ENCODE data around the gene PMM2.

The PMM2 gene

GRCh38 chr16:8763899-8764298 lies 33.7 kb upstream of the PMM2 start:
- 41% methylated on average over 10 of the region's 10 CpGs for WGBS
- H3K27me3 ChIP-seq (ENCODE audit: insufficient read depth, low read length): no peaks in the 10 kb centered on the region
- no peak overlapping the region for H3K4me3 ChIP-seq (ENCODE audit: low read length)
- H3K4me1 ChIP-seq (ENCODE audit: insufficient read depth, low read length): peaks cover 9% of the 10 kb centered on the region
- no peaks in the 10 kb centered on the region for H3K36me3 ChIP-seq (ENCODE audit: insufficient read depth, low read length)
- H3K27ac ChIP-seq (ENCODE audit: low read depth, low read length): no peak overlapping the region
- H3K9ac ChIP-seq (ENCODE audit: low read depth, low read length): no peak overlapping the region; the same call in 1 of the 2 replicates
- H3K9me3 ChIP-seq (ENCODE audit: insufficient read depth, low read depth, low read length): no peaks in the 10 kb centered on the region

GRCh38 chr16:8764525-8765250 lies 33.0 kb upstream of the PMM2 start:
- Histone ChIP-seq H3K27me3 (ENCODE audit: insufficient read depth, low read length) (no peaks in the 10 kb centered on the region), H3K36me3 (ENCODE audit: insufficient read depth, low read length) (no peaks in the 10 kb centered on the region), H3K9ac (ENCODE audit: low read depth, low read length) (no peak overlapping the region), H3K4me3 (ENCODE audit: low read length) (no peak overlapping the region), H3K4me1 (ENCODE audit: insufficient read depth, low read length) (peaks cover 9% of the 10 kb centered on the region), H3K27ac (ENCODE audit: low read depth, low read length) (no peak overlapping the region), H3K9me3 (ENCODE audit: insufficient read depth, low read depth, low read length) (no peaks in the 10 kb centered on the region)
- 79% methylated on average over 18 of the region's 18 CpGs for WGBS

GRCh38 chr16:8767176-8767575 lies 30.5 kb upstream of the PMM2 start:
- H3K27me3 ChIP-seq (ENCODE audit: insufficient read depth, low read length): no peaks in the 10 kb centered on the region
- WGBS: 93% methylated on average over 8 of the region's 8 CpGs

GRCh38 chr16:8768283-8768682 lies 29.4 kb upstream of the PMM2 start:
- no peaks in the 10 kb centered on the region for H3K36me3 ChIP-seq (ENCODE audit: insufficient read depth, low read length)
- 95% methylated on average over 12 of the region's 12 CpGs for WGBS
- H3K4me1 ChIP-seq (ENCODE audit: insufficient read depth, low read length): peaks cover 9% of the 10 kb centered on the region
- no peak overlapping the region for H3K27ac ChIP-seq (ENCODE audit: low read depth, low read length)
- H3K9me3 ChIP-seq (ENCODE audit: insufficient read depth, low read depth, low read length): no peaks in the 10 kb centered on the region
- H3K9ac ChIP-seq (ENCODE audit: low read depth, low read length): no peak overlapping the region
- H3K4me3 ChIP-seq (ENCODE audit: low read length): no peak overlapping the region
- H3K27me3 ChIP-seq (ENCODE audit: insufficient read depth, low read length): no peaks in the 10 kb centered on the region

More at GRCh38 chr16:8767176-8767575, 30.5 kb upstream of the PMM2 start:
- H3K4me3 ChIP-seq (ENCODE audit: low read length): no peak overlapping the region
- peaks cover 9% of the 10 kb centered on the region for H3K4me1 ChIP-seq (ENCODE audit: insufficient read depth, low read length)
- H3K9me3 ChIP-seq (ENCODE audit: insufficient read depth, low read depth, low read length): no peaks in the 10 kb centered on the region
- H3K36me3 ChIP-seq (ENCODE audit: insufficient read depth, low read length): no peaks in the 10 kb centered on the region
- H3K9ac ChIP-seq (ENCODE audit: low read depth, low read length): no peak overlapping the region
- H3K27ac ChIP-seq (ENCODE audit: low read depth, low read length): no peak overlapping the region

- Histone ChIP-seq H3K4me1 (ENCODE audit: insufficient read depth, low read length) (peaks cover 7% of the 10 kb centered on the region), H3K9ac (ENCODE audit: low read depth, low read length) (no peak overlapping the region), H3K27ac (ENCODE audit: low read depth, low read length) (no peak overlapping the region), H3K4me3 (ENCODE audit: low read length) (no peak overlapping the region), H3K9me3 (ENCODE audit: insufficient read depth, low read depth, low read length) (no peaks in the 10 kb centered on the region), H3K36me3 (ENCODE audit: insufficient read depth, low read length) (no peaks in the 10 kb centered on the region), H3K27me3 (ENCODE audit: insufficient read depth, low read length) (no peaks in the 10 kb centered on the region)
- 83% methylated on average over 12 of the region's 12 CpGs for WGBS
Measured at GRCh38 chr16:8768692-8769091, 28.9 kb upstream of the PMM2 start.

GRCh38 chr16:8773537-8773936 lies 24.1 kb upstream of the PMM2 start:
- Histone ChIP-seq H3K36me3 (ENCODE audit: insufficient read depth, low read length) (no peaks in the 10 kb centered on the region), H3K9me3 (ENCODE audit: insufficient read depth, low read depth, low read length) (no peaks in the 10 kb centered on the region), H3K27me3 (ENCODE audit: insufficient read depth, low read length) (no peaks in the 10 kb centered on the region), H3K4me1 (ENCODE audit: insufficient read depth, low read length) (no peaks in the 10 kb centered on the region), H3K4me3 (ENCODE audit: low read length) (no peak overlapping the region), H3K9ac (ENCODE audit: low read depth, low read length) (no peak overlapping the region), H3K27ac (ENCODE audit: low read depth, low read length) (no peak overlapping the region)
- WGBS: 77% methylated on average over 2 of the region's 3 CpGs

- Histone ChIP-seq H3K4me1 (ENCODE audit: insufficient read depth, low read length) (no peaks in the 10 kb centered on the region), H3K9me3 (ENCODE audit: insufficient read depth, low read depth, low read length) (no peaks in the 10 kb centered on the region), H3K27ac (ENCODE audit: low read depth, low read length) (no peak overlapping the region), H3K4me3 (ENCODE audit: low read length) (no peak overlapping the region), H3K36me3 (ENCODE audit: insufficient read depth, low read length) (no peaks in the 10 kb centered on the region), H3K27me3 (ENCODE audit: insufficient read depth, low read length) (no peaks in the 10 kb centered on the region), H3K9ac (ENCODE audit: low read depth, low read length) (no peak overlapping the region)
- WGBS: 93% methylated on average over 11 of the region's 11 CpGs
Measured at GRCh38 chr16:8774208-8774607, 23.4 kb upstream of the PMM2 start.

- Histone ChIP-seq H3K4me1 (ENCODE audit: insufficient read depth, low read length) (no peaks in the 10 kb centered on the region), H3K36me3 (ENCODE audit: insufficient read depth, low read length) (no peaks in the 10 kb centered on the region), H3K9ac (ENCODE audit: low read depth, low read length) (no peak overlapping the region), H3K27ac (ENCODE audit: low read depth, low read length) (no peak overlapping the region), H3K27me3 (ENCODE audit: insufficient read depth, low read length) (no peaks in the 10 kb centered on the region), H3K9me3 (ENCODE audit: insufficient read depth, low read depth, low read length) (no peaks in the 10 kb centered on the region), H3K4me3 (ENCODE audit: low read length) (no peak overlapping the region)
- WGBS: 71% methylated on average over 1 of the region's 1 CpG
Measured at GRCh38 chr16:8775359-8775758, 22.3 kb upstream of the PMM2 start.

GRCh38 chr16:8776129-8776584 lies 21.5 kb upstream of the PMM2 start:
- Histone ChIP-seq H3K9ac (ENCODE audit: low read depth, low read length) (no peak overlapping the region), H3K36me3 (ENCODE audit: insufficient read depth, low read length) (no peaks in the 10 kb centered on the region), H3K4me3 (ENCODE audit: low read length) (no peak overlapping the region), H3K27ac (ENCODE audit: low read depth, low read length) (no peak overlapping the region), H3K27me3 (ENCODE audit: insufficient read depth, low read length) (no peaks in the 10 kb centered on the region), H3K4me1 (ENCODE audit: insufficient read depth, low read length) (no peaks in the 10 kb centered on the region), H3K9me3 (ENCODE audit: insufficient read depth, low read depth, low read length) (no peaks in the 10 kb centered on the region)
- WGBS: 53% methylated on average over 12 of the region's 12 CpGs

GRCh38 chr16:8777217-8777616 lies 20.4 kb upstream of the PMM2 start:
- WGBS: 95% methylated on average over 6 of the region's 7 CpGs
- Histone ChIP-seq H3K4me3 (ENCODE audit: low read length) (no peak overlapping the region), H3K9me3 (ENCODE audit: insufficient read depth, low read depth, low read length) (no peaks in the 10 kb centered on the region), H3K27ac (ENCODE audit: low read depth, low read length) (no peak overlapping the region), H3K27me3 (ENCODE audit: insufficient read depth, low read length) (no peaks in the 10 kb centered on the region), H3K9ac (ENCODE audit: low read depth, low read length) (no peak overlapping the region), H3K4me1 (ENCODE audit: insufficient read depth, low read length) (no peaks in the 10 kb centered on the region), H3K36me3 (ENCODE audit: insufficient read depth, low read length) (no peaks in the 10 kb centered on the region)

- no peak overlapping the region for H3K4me3 ChIP-seq (ENCODE audit: low read length)
- no peaks in the 10 kb centered on the region for H3K36me3 ChIP-seq (ENCODE audit: insufficient read depth, low read length)
- no peak overlapping the region for H3K27ac ChIP-seq (ENCODE audit: low read depth, low read length)
- H3K4me1 ChIP-seq (ENCODE audit: insufficient read depth, low read length): no peaks in the 10 kb centered on the region
- WGBS: 90% methylated on average over 8 of the region's 8 CpGs
- no peaks in the 10 kb centered on the region for H3K9me3 ChIP-seq (ENCODE audit: insufficient read depth, low read depth, low read length)
- no peaks in the 10 kb centered on the region for H3K27me3 ChIP-seq (ENCODE audit: insufficient read depth, low read length)
- H3K9ac ChIP-seq (ENCODE audit: low read depth, low read length): no peak overlapping the region
Measured at GRCh38 chr16:8781797-8782196, 15.8 kb upstream of the PMM2 start.

- Histone ChIP-seq H3K9me3 (ENCODE audit: insufficient read depth, low read depth, low read length) (no peaks in the 10 kb centered on the region), H3K9ac (ENCODE audit: low read depth, low read length) (no peak overlapping the region), H3K36me3 (ENCODE audit: insufficient read depth, low read length) (no peaks in the 10 kb centered on the region), H3K4me1 (ENCODE audit: insufficient read depth, low read length) (no peaks in the 10 kb centered on the region), H3K27ac (ENCODE audit: low read depth, low read length) (no peak overlapping the region), H3K27me3 (ENCODE audit: insufficient read depth, low read length) (no peaks in the 10 kb centered on the region), H3K4me3 (ENCODE audit: low read length) (no peak overlapping the region)
- 87% methylated on average over 6 of the region's 6 CpGs for WGBS
Measured at GRCh38 chr16:8782673-8783072, 15.0 kb upstream of the PMM2 start.

All from HUES64 (cell line).